HG03097 (cell line): ENCODE measurements around the gene SRD5A1.

Experiments used
- ATAC-seq: cut with Tn5 transposase; IDR thresholded peaks from one replicate; pipeline ENCODE4 v1.9.1; 2021; ENCODE audit not compliant: unreplicated experiment, low FRiP score

The SRD5A1 gene

GRCh38 chr5:6603643-6604042 is 29.6 kb upstream of the SRD5A1 start:
- ATAC-seq = no peak

GRCh38 chr5:6604341-6604740 is 28.9 kb upstream of the SRD5A1 start:
- no peak for ATAC-seq

- ATAC-seq = no peak
These were observed 28.3 kb upstream of the SRD5A1 start for GRCh38 chr5:6604946-6605345.

GRCh38 chr5:6606884-6607558 is 26.2 kb upstream of the SRD5A1 start:
- ATAC-seq = no peak

GRCh38 chr5:6607559-6607936 is 25.7 kb upstream of the SRD5A1 start:
- no peak for ATAC-seq

GRCh38 chr5:6608016-6608415 is 25.2 kb upstream of the SRD5A1 start:
- no peak for ATAC-seq

GRCh38 chr5:6611334-6612256 is 21.6 kb upstream of the SRD5A1 start:
- ATAC-seq = no peak

- ATAC-seq = no peak
These were observed 18.0 kb upstream of the SRD5A1 start for GRCh38 chr5:6615034-6615815.

- ATAC-seq = no peak
These were observed 16.6 kb upstream of the SRD5A1 start for GRCh38 chr5:6616632-6617031.

GRCh38 chr5:6623228-6623627 is 10.0 kb upstream of the SRD5A1 start:
- ATAC-seq = no peak

GRCh38 chr5:6623941-6624340 is 9.3 kb upstream of the SRD5A1 start:
- ATAC-seq = no peak

GRCh38 chr5:6626508-6626907 is 6.7 kb upstream of the SRD5A1 start:
- ATAC-seq = no peak

GRCh38 chr5:6631441-6631840 is 1.8 kb upstream of the SRD5A1 start:
- ATAC-seq = no peak

- ATAC-seq = peak; percentile 18
These were observed 834 bp upstream of the SRD5A1 start for GRCh38 chr5:6632324-6632887.

GRCh38 chr5:6633469-6634245 is 417 bp downstream of the SRD5A1 start:
- ATAC-seq = peak; percentile 48

- no peak for ATAC-seq
These were observed 1.1 kb downstream of the SRD5A1 start for GRCh38 chr5:6634306-6634705.

- no peak for ATAC-seq
These were observed 1.7 kb downstream of the SRD5A1 start for GRCh38 chr5:6634788-6635430.

GRCh38 chr5:6636293-6636692 is 3.1 kb downstream of the SRD5A1 start:
- no peak for ATAC-seq

- no peak for ATAC-seq
These were observed 3.8 kb downstream of the SRD5A1 start for GRCh38 chr5:6637022-6637421.

GRCh38 chr5:6637590-6637989 is 4.3 kb downstream of the SRD5A1 start:
- ATAC-seq = no peak
